Adrenal gland (tissue), 5 donors: Measurements from ENCODE around the gene GFRA1.

Source experiments
- CTCF ChIP-seq, 6 experiments: fragments of 450-650 bp in 4 of 6; fragments of 200-600 bp in 2 of 6; sonication (generic) in 1 of 6; IDR thresholded peaks; 1 replicate in 5 of 6; 2 replicates in 1 of 6; pipeline versions ENCODE4 v1.5.1 to v1.8.0; 2016 to 2021; ENCODE audit warnings: antibody characterized with exemption in 6 of 6, mild to moderate bottlenecking in 2 of 6, moderate library complexity in 1 of 6
- POLR2A ChIP-seq, 2 donors: fragments of 450-650 bp; IDR thresholded peaks; one replicate each; pipeline ENCODE4 v1.6.1; 2017; ENCODE audit warnings: antibody characterized with exemption in 2 of 2, mild to moderate bottlenecking in 2 of 2, moderate library complexity in 1 of 2
- donor health status: DM: no; HTN: no; CAD: no.

- TF ChIP-seq CTCF (IDR thresholded peaks at IDR 0.05) (no peak), POLR2A (IDR thresholded peaks at IDR 0.05) (no peak)
Measured at GRCh38 chr10:116007256-116007891, 265.6 kb downstream of the GFRA1 start.
